Esophagus squamous epithelium (tissue), 5 donors: ENCODE measurements around the gene PROCA1. TPM values are rescaled to one million over a fixed set of nuclear protein-coding genes. Genes with fewer than 3 reads are reported as not detected.
"Not testable (repeated sequence)": the region's sequence is repeated elsewhere in the genome, so short reads cannot be mapped to it uniquely, and the experiment has no call there.

Experiments used
- DNase-seq: peaks from one replicate; lab custom pipeline; 2025; lab: John Stamatoyannopoulos, UW
- H3K27ac ChIP-seq, 4 donors: fragments of 200-600 bp; sonication (generic); one replicate each; pipeline ENCODE4 v1.5.1; 2016 to 2019; ENCODE audit warnings: mild to moderate bottlenecking in 1 of 4
- H3K27me3 ChIP-seq, 4 donors: fragments of 200-600 bp; sonication (generic); 1 replicate in 3 of 4; 2 replicates in 1 of 4; pipeline versions ENCODE4 v1.5.1 to v1.6.0; 2017 to 2021; ENCODE audit warnings: antibody characterized with exemption in 1 of 4
- H3K36me3 ChIP-seq, 3 donors: fragments of 200-600 bp; sonication (generic); one replicate each; pipeline ENCODE4 v1.5.1; 2016 to 2019
- H3K4me1 ChIP-seq, 3 donors: fragments of 200-600 bp; sonication (generic); one replicate each; pipeline ENCODE4 v1.5.1; 2017 to 2019
- H3K4me3 ChIP-seq, 4 donors: fragments of 200-600 bp; sonication (generic); 1 replicate in 3 of 4; 2 replicates in 1 of 4; pipeline ENCODE4 v1.5.1; 2016 to 2019; ENCODE audit warnings: mild to moderate bottlenecking in 2 of 4, moderate library complexity in 1 of 4
- H3K9me3 ChIP-seq, 3 donors: fragments of 200-600 bp; sonication (generic); one replicate each; pipeline ENCODE4 v1.5.1; 2016 to 2019
- CTCF ChIP-seq, 6 experiments: fragments of 450-650 bp in 4 of 6; fragments of 200-600 bp in 2 of 6; sonication (generic) in 2 of 6; IDR thresholded peaks; one replicate each; pipeline ENCODE4 v1.5.1; 2016 to 2019; ENCODE audit warnings: antibody characterized with exemption in 6 of 6, mild to moderate bottlenecking in 4 of 6, moderate library complexity in 4 of 6
- POLR2A ChIP-seq, 4 donors: fragments of 450-650 bp; IDR thresholded peaks; one replicate each; pipeline ENCODE4 v1.6.1; 2017; ENCODE audit warnings: antibody characterized with exemption in 4 of 4, mild to moderate bottlenecking in 4 of 4, moderate library complexity in 3 of 4
- WGBS, 2 donors: methylation state at CpG; one replicate each; pipeline ENCODE4 v1.1.5; 2018; 5-methylcytosine and 5-hydroxymethylcytosine counted together
- intact Hi-C: fragments of 100-400 bp; cut with DNase I; formaldehyde crosslinking; loops from one replicate; pipeline ENCODE4 v1.15.0; 2022
- total RNA-seq, 4 donors: library from RNA; depleted of rRNA; stranded (reverse); fragments of >200 nt; gene quantifications; one replicate each; pipeline ENCODE4 v1.1.0, GENCODE V29; 2016
- donor health status: DM: yes; HTN: yes; CAD: no.

Gene PROCA1
- total RNA-seq, 4 donors from 2014 or later: 0.48 to 1.1 (median 0.64) TPM; not detected in 1

GRCh38 chr17:28737770-28738679, 26.3 kb upstream of the PROCA1 start:
- 75 to 90% methylated on average over 6 to 8 of the region's 22 CpGs for WGBS, 2 donors
- TF ChIP-seq POLR2A (IDR thresholded peaks at IDR 0.05): no peak
- no peak for TF ChIP-seq CTCF (IDR thresholded peaks at IDR 0.05)
- H3K4me1 ChIP-seq: peaks cover under 1 to 41% (median 1%) of the 10 kb centered on the region in 3 donors
- no peak overlapping the region for H3K4me3 ChIP-seq
- no peak overlapping the region for H3K27ac ChIP-seq
- peaks cover 0 to 7% (median 0%) of the 10 kb centered on the region in 3 donors for H3K36me3 ChIP-seq
- no peaks in the 10 kb centered on the region for H3K27me3 ChIP-seq
- no peaks in the 10 kb centered on the region for H3K9me3 ChIP-seq
- DNase-seq: no peak
- intact Hi-C loops: no loop called here

GRCh38 chr17:28737316-28737715, 25.6 kb upstream of the PROCA1 start:
- intact Hi-C loops: no loop called here
- Histone ChIP-seq H3K27ac (no peak overlapping the region), H3K27me3 (no peaks in the 10 kb centered on the region), H3K36me3 (peaks cover 0 to 7% (median 0%) of the 10 kb centered on the region in 3 donors), H3K4me3 (no peak overlapping the region), H3K4me1 (peaks cover 0 to 34% (median 0%) of the 10 kb centered on the region in 3 donors), H3K9me3 (no peaks in the 10 kb centered on the region)
- TF ChIP-seq POLR2A (IDR thresholded peaks at IDR 0.05) (no peak), CTCF (IDR thresholded peaks at IDR 0.05) (no peak)
- WGBS, 2 donors: 77 to 100% methylated on average over 1 to 3 of the region's 12 CpGs
- no peak for DNase-seq

DNA sequence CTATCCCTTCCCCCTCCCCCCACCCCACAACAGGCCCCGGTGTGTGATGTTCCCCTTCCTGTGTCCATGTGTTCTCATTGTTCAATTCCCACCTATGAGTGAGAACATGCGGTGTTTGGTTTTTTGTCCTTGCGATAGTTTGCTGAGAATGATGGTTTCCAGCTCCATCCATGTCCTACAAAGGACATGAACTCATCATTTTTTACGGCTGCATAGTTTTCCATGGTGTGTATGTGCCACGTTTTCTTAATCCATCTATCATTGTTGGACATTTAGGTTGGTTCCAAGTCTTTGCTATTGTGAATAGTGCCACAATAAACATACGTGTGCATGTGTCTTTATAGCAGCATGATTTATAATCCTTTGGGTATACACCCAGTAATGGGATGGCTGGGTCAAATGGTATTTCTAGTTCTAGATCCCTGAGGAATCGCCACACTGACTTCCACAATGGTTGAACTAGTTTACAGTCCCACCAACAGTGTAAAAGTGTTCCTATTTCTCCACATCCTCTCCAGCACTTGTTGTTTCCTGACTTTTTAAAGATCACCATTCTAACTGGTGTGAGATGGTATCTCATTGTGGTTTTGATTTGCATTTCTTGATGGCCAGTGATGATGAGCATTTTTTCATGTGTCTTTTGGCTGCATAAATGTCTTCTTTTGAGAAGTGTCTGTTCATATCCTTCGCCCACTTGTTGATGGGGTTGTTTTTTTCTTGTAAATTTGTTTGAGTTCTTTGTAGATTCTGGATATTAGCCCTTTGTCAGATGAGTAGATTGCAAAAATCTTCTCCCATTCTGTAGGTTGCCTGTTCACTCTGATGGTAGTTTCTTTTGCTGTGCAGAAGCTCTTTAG, 24.5 kb upstream of the PROCA1 start:
- H3K36me3 ChIP-seq, DNase-seq, H3K27ac ChIP-seq, intact Hi-C loops, H3K27me3 ChIP-seq, H3K9me3 ChIP-seq, H3K4me3 ChIP-seq: not testable (repeated sequence)
- peaks cover 0 to 23% (median 0%) of the 10 kb centered on the region in 3 donors for H3K4me1 ChIP-seq
- 91% methylated on average over 5 to 7 of the region's 8 CpGs for WGBS, 2 donors

DNA sequence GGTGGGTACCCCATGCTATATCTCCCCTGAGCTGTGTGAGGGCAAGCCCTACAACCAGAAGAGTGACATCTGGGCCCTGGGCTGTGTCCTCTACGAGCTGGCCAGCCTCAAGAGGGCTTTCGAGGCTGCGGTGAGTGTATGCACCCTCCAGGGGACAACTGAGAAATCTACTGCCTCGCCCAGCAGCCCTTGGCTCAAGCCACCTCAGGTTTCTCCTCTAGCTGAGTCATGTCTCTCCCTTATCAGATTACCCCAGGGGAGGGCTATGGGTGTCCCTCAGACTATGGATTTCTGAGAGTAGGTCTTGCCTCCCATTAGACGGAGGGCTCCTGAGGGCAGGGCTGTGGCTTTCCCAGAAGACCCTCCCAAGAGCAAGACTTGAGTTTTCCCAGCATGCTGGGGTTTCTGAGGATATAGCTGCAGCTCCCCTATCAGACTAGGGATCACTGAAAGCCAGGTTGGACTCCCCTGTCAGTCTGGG, 23.6 kb upstream of the PROCA1 start:
- TF ChIP-seq CTCF (IDR thresholded peaks at IDR 0.05) (no peak), POLR2A (IDR thresholded peaks at IDR 0.05) (no peak)
- 37% methylated on average over 3 of the region's 5 CpGs; no CpG with 5 or more reads in 1 of the 2 donors for WGBS, 2 donors
- Histone ChIP-seq H3K27me3 (no peaks in the 10 kb centered on the region), H3K27ac (no peak overlapping the region), H3K9me3 (no peaks in the 10 kb centered on the region), H3K4me3 (no peak overlapping the region), H3K4me1 (peaks cover 0 to 17% (median 0%) of the 10 kb centered on the region in 3 donors), H3K36me3 (peaks cover 0 to 7% (median 0%) of the 10 kb centered on the region in 3 donors)
- intact Hi-C loops: no loop called here
- DNase-seq: no peak

GRCh38 chr17:28734712-28735241, 23.1 kb upstream of the PROCA1 start:
- WGBS, 2 donors: 88 to 93% methylated on average over 3 to 10 of the region's 10 CpGs
- Histone ChIP-seq H3K27ac (no peak overlapping the region), H3K4me1 (peaks cover 0 to 17% (median 0%) of the 10 kb centered on the region in 3 donors), H3K4me3 (no peak overlapping the region), H3K27me3 (no peaks in the 10 kb centered on the region), H3K36me3 (peaks cover 0 to 7% (median 0%) of the 10 kb centered on the region in 3 donors), H3K9me3 (no peaks in the 10 kb centered on the region)
- TF ChIP-seq POLR2A (IDR thresholded peaks at IDR 0.05): no peak
- no peak for TF ChIP-seq CTCF (IDR thresholded peaks at IDR 0.05)
- intact Hi-C loops: no loop called here
- DNase-seq: no peak
